Tibial nerve (tissue), 4 donors: ENCODE results near the gene UBE2H. TPM values are rescaled to one million over a fixed set of nuclear protein-coding genes. Genes with fewer than 3 reads are reported as not detected.
"Not testable (repeated sequence)": the region's sequence is repeated elsewhere in the genome, so short reads cannot be mapped to it uniquely, and the experiment has no call there.

Experiments
- DNase-seq, 2 donors: peaks; one replicate each; pipeline ENCODE4 v3.0.0-alpha.2; 2019; ENCODE audit warnings: low spot score in 2 of 2
- H3K27ac ChIP-seq, 4 donors: fragments of 200-600 bp; sonication (generic) in 3 of 4; one replicate each; pipeline ENCODE4 v1.5.1; 2017 to 2019; ENCODE audit warnings: mild to moderate bottlenecking in 1 of 4
- H3K27me3 ChIP-seq, 2 donors: fragments of 200-600 bp; sonication (generic) in 1 of 2; one replicate each; pipeline versions ENCODE4 v1.5.1 to v1.6.0; 2017 to 2019
- H3K36me3 ChIP-seq, 3 donors: fragments of 200-600 bp; sonication (generic); one replicate each; pipeline ENCODE4 v1.5.1; 2018 to 2019
- H3K4me1 ChIP-seq, 4 donors: fragments of 200-600 bp; sonication (generic) in 3 of 4; one replicate each; pipeline ENCODE4 v1.5.1; 2017 to 2019
- H3K4me3 ChIP-seq, 4 donors: fragments of 200-600 bp; sonication (generic) in 3 of 4; one replicate each; pipeline ENCODE4 v1.5.1; 2017 to 2019; ENCODE audit warnings: mild to moderate bottlenecking in 1 of 4, moderate library complexity in 1 of 4
- H3K9me3 ChIP-seq, 4 donors: fragments of 200-600 bp; sonication (generic) in 3 of 4; one replicate each; pipeline ENCODE4 v1.5.1; 2017 to 2019
- CTCF ChIP-seq, 5 experiments: fragments of 200-600 bp in 3 of 5; fragments of 450-650 bp in 2 of 5; sonication (generic) in 3 of 5; IDR thresholded peaks; one replicate each; pipeline ENCODE4 v1.5.1; 2016 to 2019; ENCODE audit warnings: antibody characterized with exemption in 5 of 5, mild to moderate bottlenecking in 3 of 5, moderate library complexity in 2 of 5
- EP300 ChIP-seq, 2 donors: sonication (generic); formaldehyde crosslinking; IDR thresholded peaks; one replicate each; pipeline ENCODE4 v1.6.1; 2017; ENCODE audit warnings: antibody characterized with exemption in 2 of 2, mild to moderate bottlenecking in 1 of 2
- POLR2A ChIP-seq, 2 donors: fragments of 450-650 bp; IDR thresholded peaks; one replicate each; pipeline ENCODE4 v1.6.1; 2017; ENCODE audit warnings: antibody characterized with exemption in 2 of 2, mild to moderate bottlenecking in 2 of 2, moderate library complexity in 2 of 2
- WGBS, 2 donors: methylation state at CpG; one replicate each; pipeline ENCODE4 v1.1.5; 2018; 5-methylcytosine and 5-hydroxymethylcytosine counted together
- total RNA-seq, 4 donors: library from RNA; depleted of rRNA; stranded (reverse); fragments of >200 nt; gene quantifications; one replicate each; pipeline ENCODE4 v1.1.0, GENCODE V29; 2016

Gene UBE2H
- total RNA-seq, 4 donors from 2014 or later: 69.6 to 92.3 (median 80.9) TPM

DNA sequence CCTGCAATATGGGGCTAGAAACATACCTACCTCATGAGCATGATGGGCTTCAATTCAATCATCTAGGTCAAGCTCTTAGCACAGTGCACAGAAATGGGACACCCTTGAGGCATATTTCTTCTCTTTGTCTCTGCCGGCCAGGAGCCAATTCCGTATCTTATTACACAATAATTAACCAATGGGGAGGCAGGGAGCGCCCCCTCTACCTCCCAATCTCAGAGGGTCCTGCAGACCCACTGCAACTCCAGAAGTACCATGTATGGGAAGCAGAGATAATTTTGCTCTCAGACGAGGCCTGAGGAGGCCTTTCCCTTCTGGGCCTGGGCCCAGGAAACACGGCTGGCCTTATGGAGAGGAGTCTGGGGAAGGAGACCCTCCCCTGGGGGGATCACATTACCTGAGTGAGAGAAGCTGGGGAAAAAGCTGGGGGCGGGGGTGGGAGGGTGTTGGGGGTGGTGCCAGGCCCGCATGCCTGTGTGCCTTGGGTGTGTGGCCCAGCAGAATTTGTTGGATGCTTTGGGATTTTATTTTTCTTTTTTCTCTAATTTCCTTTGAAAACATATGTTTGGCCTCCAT is 155.5 kb downstream of the UBE2H start:
- Histone ChIP-seq H3K27me3 (peaks cover 0 to 3% of the 10 kb centered on the region in 2 donors), H3K4me3 (no peak overlapping the region), H3K36me3 (no peaks in the 10 kb centered on the region), H3K27ac (no peak overlapping the region), H3K9me3 (no peaks in the 10 kb centered on the region), H3K4me1 (no peaks in the 10 kb centered on the region)
- 65 to 68% methylated on average over 7 of the region's 7 CpGs for WGBS, 2 donors
- TF ChIP-seq POLR2A (IDR thresholded peaks at IDR 0.05): no peak
- DNase-seq: no peak

DNA sequence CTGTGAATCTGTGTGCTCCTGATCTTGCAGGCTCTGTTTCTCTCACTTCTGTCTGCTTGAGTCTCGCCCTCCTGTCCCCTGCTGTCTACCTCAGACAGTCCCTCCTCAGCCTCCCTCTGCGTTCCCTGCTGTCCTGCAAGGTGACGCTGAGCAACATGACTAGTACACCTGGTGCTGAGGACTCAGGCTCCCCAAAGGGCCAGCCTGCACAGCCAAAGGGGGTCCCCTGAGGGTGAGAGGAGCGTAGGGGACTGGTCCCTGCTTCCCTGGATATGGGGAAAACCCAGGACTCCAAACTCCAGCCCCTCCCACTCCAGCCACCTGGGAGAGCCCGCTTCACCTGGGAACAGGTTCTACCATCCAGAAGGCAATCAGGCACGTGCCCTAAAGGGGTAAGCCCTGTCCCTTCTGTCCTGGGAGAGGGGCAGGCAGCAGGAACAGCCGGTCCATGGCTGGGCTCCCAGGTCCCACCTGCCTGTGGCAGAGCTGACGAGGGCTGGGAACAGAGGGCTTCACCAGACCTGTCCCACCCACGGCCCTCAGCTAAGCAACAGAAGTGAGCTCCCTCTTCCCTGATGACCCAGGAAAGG is 156.5 kb downstream of the UBE2H start:
- Histone ChIP-seq H3K4me1 (no peaks in the 10 kb centered on the region), H3K36me3 (no peaks in the 10 kb centered on the region), H3K9me3 (no peaks in the 10 kb centered on the region), H3K27me3 (peaks cover 0 to 5% of the 10 kb centered on the region in 2 donors), H3K27ac (no peak overlapping the region), H3K4me3 (no peak overlapping the region)
- whole genome bisulfite sequencing, 2 donors: 86 to 91% methylated on average over 7 to 9 of the region's 9 CpGs
- TF ChIP-seq EP300 (IDR thresholded peaks at IDR 0.05) (no peak), POLR2A (IDR thresholded peaks at IDR 0.05) (no peak), CTCF (IDR thresholded peaks at IDR 0.05) (no peak)
- DNase-seq: no peak

- not testable (repeated sequence) for H3K4me1 ChIP-seq, H3K27ac ChIP-seq, H3K9me3 ChIP-seq, DNase-seq, H3K36me3 ChIP-seq, H3K4me3 ChIP-seq
- 87 to 88% methylated on average over 9 of the region's 9 CpGs for WGBS, 2 donors
- peaks cover 0 to 19% of the 10 kb centered on the region in 2 donors for H3K27me3 ChIP-seq
These were observed 158.3 kb downstream of the UBE2H start for GRCh38 chr7:129794461-129794860.

DNA sequence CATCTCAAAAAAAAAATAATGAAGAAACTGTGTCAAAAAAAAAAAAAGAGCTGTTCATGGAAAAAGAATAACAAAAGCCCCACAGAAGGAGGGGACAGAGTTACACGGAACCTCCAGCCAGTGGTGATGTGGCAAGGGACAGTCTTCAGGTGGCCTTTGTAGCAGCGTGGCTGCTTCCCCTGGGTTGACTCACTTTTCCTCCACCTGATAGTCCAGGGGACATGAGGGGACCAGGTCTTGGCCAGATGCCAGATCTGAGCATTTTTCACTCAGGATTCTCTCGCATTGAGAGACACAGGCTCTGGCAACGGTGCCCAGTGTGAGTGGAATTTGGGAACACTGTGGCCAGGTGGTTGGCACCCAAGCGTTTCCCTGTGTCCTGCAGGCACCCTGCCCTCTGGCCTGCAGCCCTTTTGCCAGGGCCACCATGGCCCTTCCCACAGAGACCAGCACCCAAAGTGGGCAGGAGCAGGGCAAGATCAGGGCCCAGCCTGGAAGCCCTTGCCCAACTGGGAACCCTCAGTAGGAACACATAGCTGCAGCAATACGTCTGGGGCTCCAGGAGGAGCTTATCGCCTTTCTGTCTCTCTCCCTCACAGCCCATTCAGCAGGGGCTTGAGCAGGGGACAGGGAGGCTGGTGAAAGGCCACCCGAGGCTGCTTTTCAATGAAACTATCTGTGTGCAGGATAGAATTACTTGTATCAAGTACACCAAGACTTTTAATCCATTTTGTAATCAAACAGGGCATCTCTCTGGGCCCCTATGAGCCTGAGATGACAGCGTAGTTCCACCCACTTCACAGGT is 159.1 kb downstream of the UBE2H start:
- Histone ChIP-seq H3K4me1 (no peaks in the 10 kb centered on the region), H3K36me3 (no peaks in the 10 kb centered on the region), H3K4me3 (no peak overlapping the region), H3K27ac (no peak overlapping the region), H3K9me3 (no peaks in the 10 kb centered on the region), H3K27me3 (peaks cover 0 to 27% of the 10 kb centered on the region in 2 donors)
- WGBS, 2 donors: 72% methylated on average over 8 to 9 of the region's 9 CpGs
- DNase-seq: no peak
- TF ChIP-seq CTCF (IDR thresholded peaks at IDR 0.05) (no peak), EP300 (IDR thresholded peaks at IDR 0.05) (no peak), POLR2A (IDR thresholded peaks at IDR 0.05) (no peak)

GRCh38 chr7:129792721-129793120 is 160.0 kb downstream of the UBE2H start:
- Histone ChIP-seq H3K4me1 (no peaks in the 10 kb centered on the region), H3K27ac (no peak overlapping the region), H3K27me3 (peaks cover 0 to 35% of the 10 kb centered on the region in 2 donors), H3K36me3 (no peaks in the 10 kb centered on the region), H3K9me3 (no peaks in the 10 kb centered on the region), H3K4me3 (no peak overlapping the region)
- DNase-seq: no peak
- TF ChIP-seq POLR2A (IDR thresholded peaks at IDR 0.05) (no peak), EP300 (IDR thresholded peaks at IDR 0.05) (no peak), CTCF (IDR thresholded peaks at IDR 0.05) (no peak)
- WGBS, 2 donors: 48 to 56% methylated on average over 9 of the region's 9 CpGs

DNA sequence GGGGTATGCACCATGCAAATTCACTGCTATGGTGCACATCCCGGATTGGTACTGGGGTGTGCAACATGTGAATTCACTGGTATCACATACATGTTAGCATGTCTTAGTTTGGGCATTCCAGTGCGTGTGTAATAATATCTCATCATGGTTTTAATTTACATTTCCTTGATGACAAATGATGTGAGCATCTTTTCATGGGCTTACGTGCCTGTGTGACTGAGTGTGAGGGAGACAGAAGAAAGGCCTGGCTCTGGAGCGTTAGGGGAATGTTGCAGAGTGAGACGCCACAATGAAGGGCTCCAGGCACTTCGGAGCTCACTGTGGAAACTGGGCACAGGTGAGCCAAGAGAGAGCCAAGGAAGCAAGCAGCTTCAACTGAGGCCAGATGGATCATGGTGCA is 162.6 kb downstream of the UBE2H start:
- 72 to 76% methylated on average over 6 of the region's 6 CpGs for WGBS, 2 donors
- peaks cover 0 to 61% of the 10 kb centered on the region in 2 donors for H3K27me3 ChIP-seq
- no peak for DNase-seq
- no peak overlapping the region for H3K4me3 ChIP-seq
- TF ChIP-seq CTCF (IDR thresholded peaks at IDR 0.05): no peak
- TF ChIP-seq POLR2A (IDR thresholded peaks at IDR 0.05): no peak
- TF ChIP-seq EP300 (IDR thresholded peaks at IDR 0.05): no peak
- peaks cover 0 to 10% (median 6%) of the 10 kb centered on the region in 4 donors for H3K4me1 ChIP-seq
- H3K36me3 ChIP-seq: no peaks in the 10 kb centered on the region
- no peak overlapping the region for H3K27ac ChIP-seq
- no peaks in the 10 kb centered on the region for H3K9me3 ChIP-seq
